Fibroblast of skin of back (primary cell): ENCODE results near the gene GMCL2. TPM values are rescaled to one million over a fixed set of nuclear protein-coding genes. Genes with fewer than 3 reads are reported as not detected.
"Not testable (repeated sequence)": the region's sequence is repeated elsewhere in the genome, so short reads cannot be mapped to it uniquely, and the experiment has no call there.

Experiments used
- DNase-seq: peaks from one replicate; pipeline ENCODE4 v3.0.0-alpha.2; 2013
- polyA plus RNA-seq, 2 experiments: library from polyadenylated mRNA; unstranded; fragments of 120-200 nt; gene quantifications; one replicate each; pipeline ENCODE4 v1.2.1, GENCODE V29; 2013; ENCODE audit not compliant: insufficient read length in 2 of 2

Gene GMCL2
- not detected for polyA plus RNA-seq (2013, experiment 1 of 2; ENCODE audit: insufficient read length)
- not detected for polyA plus RNA-seq (2013, experiment 2 of 2; ENCODE audit: insufficient read length)

DNA sequence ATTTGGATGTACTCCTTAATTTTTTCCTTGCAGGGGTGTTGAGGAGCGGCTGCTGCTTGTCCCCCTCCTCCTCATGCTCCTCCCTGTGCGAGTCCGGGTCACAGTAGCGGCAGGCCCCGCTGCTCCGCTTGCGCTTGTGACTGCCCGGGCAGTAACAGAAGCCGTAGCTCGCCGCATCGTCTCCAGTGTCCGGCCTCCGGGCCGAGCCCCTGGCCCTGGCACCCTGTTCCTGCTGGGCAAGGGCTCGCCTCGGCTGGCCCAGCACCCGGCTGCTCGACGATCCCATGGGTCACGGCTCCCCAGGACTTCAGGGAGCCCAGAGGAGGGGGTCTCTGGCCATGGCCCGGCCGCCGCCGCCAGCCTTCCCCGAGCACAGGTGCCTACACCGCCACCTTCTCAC lies at the start of gene GMCL2:
Gene GMCL2, minus strand, starts transcription at position 358 of the 400 bp plus-strand sequence. Its CDS starts 72 bp downstream, at position 286.
- DNase-seq: no peak

GRCh38 chr5:178236679-178237078 lies 49.5 kb upstream of the GMCL2 start:
- peak; percentile 43 for DNase-seq

DNA sequence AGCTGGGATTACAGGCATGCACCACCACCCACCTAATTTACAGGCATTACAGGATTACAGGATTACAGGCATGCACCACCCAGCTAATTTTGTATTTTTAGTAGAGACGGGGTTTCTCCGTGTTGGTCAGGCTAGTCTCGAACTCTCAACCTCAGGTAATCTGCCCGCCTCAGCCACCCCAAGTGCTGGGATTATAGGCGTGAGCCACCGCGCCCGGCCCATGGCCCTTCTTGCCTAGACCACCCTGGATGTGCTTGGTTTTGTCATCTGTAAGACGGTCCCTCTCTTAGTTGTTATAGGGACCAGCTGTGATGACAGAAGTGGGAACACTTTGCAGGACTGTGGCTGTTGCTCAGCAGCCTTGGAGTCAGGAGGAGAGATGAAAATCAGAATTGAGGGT lies 49.0 kb upstream of the GMCL2 start:
- no peak for DNase-seq

- DNase-seq: no peak
These were observed 48.4 kb upstream of the GMCL2 start for GRCh38 chr5:178235588-178235974.

GRCh38 chr5:178234750-178235587 lies 47.8 kb upstream of the GMCL2 start:
- DNase-seq: peak; percentile 60

DNA sequence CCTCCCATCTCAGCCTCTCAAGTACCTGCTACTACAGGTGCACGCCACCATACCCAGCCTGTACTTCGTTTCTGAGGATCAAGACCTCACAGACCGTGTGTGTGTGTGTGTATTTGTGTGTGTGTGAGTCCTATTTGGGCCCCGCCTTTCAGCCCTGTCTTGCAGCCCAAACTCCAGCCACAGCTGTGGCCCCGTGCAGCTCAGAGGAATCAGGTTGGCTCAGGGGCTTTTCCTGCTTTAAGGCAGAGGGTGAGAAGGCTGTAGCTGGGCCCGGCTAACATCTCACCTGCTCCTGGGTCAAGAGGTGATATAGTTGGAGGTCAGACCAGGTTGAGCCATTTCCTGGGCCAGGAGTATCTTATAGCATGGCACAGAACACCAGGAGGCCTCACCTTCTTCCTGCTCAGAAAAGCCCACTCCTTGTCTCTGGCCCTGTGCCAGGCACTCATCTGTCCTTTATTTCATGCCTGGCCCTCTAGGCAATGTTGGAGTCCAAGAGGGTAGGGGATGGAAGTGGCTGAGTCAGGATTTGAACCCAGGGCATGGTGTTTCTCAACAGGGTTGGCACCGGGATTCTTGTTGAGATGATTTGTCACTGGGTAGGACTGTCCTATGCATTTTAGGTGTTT lies 47.1 kb upstream of the GMCL2 start:
- no peak for DNase-seq

GRCh38 chr5:178232920-178233429 lies 45.8 kb upstream of the GMCL2 start:
- no peak for DNase-seq

DNA sequence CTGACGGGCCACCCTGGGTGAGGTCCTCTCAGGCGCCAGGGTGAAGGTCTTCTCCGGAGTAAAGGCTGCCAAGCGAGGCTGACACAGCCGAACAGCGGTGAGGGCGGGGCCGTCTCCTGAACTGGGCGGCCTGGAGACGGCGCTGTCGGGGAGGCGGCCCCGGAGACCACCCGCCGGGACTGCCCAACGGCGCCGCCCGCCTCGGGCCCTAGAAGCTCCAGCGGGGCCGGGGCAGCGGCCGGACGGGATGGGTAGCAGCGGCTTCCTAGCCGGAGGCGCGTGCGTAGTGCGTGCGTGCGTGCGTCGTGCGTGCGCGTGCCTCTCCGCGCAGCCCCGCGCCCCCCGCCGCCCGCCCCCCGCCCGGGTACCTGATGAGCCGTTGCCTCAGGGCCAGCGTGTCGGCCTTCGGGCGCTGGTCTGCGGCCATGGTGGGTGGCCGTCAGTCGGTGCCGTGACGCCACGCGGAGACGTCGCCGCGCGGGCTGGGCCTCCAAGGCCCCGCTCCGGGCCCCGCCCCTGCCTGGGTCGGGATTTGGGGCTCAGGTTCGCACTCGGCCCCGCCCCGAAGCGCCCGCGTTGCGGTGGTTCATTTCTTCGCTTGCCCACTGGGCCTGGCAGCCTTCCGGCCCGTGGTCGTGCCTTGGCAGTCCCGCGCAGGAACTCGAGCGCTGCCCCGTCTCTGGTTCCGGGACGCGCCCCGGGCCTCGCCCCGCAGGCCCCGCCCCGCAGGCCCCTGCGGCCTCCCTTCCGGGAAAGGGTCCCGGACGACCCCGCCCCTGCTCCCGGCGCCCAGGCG lies 45.2 kb upstream of the GMCL2 start, which contains the start of gene PHYKPL:
Gene PHYKPL, minus strand, starts transcription at position 679 of the 796 bp plus-strand sequence. Its CDS starts 252 bp downstream, at position 427.
- DNase-seq: peak; percentile 74

DNA sequence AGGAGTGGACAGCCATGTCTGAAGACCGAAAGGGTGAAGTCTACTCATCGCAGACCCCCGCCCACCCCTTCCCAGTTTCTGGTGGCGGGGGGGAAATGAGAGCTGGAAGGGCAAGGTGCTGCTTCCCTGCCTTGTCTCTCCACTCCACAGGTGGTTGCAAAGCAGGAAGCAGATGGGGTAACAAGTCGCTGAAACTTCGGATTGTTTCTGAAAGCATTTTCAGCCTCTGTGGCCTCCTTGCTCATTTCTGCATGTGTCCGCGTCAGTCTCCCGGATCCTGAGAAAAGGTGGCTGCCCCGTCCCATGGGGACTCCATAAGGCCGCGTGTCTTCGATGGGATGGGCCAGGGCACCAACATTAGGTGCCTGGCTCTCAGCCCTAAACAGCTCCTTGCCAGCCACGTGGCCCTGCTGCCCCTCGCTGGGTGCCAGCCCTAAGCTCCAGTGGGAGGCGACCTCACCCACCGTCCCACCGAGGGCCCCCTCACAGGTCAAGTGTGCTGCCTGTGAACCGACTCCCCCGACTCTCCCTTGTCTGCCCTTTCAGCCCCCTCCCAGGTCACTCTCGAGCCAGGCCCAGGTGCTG lies 44.5 kb upstream of the GMCL2 start:
- DNase-seq: no peak

DNA sequence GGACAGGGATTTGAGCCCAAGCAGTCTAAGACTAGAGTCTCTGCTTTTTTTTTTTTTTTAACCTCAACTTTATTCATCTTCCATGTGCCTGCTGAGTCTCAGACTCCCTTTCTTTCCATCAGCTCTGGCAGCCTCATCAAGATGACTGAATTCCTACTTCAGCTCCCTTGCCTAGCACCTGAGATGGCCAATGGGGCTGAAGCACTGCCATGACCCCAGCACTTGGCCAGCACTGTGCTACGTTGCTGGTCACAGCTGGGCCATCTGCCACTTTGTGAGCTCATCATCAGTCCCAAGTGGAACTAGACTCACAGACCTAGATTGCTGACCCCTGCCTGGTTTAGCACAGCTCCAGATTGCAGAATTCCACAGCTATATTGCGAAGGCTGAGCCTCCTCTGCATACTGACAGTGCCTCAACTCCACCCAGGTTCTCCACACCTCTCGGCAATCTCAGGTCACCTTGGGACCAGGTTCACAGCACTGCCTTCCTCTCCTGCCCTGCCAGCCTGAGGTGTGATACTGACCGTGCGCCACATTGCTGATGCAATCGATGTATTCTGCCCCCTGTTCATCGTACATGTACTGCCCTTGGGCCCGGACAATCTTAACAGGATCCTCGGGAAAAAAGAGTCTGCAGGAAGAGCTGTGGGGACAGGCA lies 43.8 kb upstream of the GMCL2 start:
- DNase-seq: no peak

GRCh38 chr5:178229861-178230260 lies 42.7 kb upstream of the GMCL2 start:
- DNase-seq: no peak

DNA sequence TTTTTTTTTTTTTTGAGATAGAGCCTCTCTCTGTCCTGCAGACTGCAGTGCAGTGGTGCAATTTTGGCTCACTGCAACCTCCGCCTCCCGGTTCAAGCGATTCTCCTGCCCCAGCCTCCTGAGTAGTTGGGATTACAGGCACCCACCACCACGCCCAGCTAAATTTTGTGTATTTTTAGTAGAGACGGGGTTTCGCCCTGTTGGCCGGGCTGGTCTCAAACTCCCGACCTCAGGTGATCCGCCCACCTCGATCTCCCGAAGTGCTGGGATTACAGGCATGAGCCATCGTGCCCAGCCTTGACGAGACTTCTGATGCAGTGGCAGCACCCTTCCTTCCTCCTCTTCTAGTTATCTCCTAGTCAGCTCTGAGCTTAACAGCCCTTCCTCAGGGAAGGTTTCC lies 41.9 kb upstream of the GMCL2 start:
- DNase-seq: not testable (repeated sequence)

DNA sequence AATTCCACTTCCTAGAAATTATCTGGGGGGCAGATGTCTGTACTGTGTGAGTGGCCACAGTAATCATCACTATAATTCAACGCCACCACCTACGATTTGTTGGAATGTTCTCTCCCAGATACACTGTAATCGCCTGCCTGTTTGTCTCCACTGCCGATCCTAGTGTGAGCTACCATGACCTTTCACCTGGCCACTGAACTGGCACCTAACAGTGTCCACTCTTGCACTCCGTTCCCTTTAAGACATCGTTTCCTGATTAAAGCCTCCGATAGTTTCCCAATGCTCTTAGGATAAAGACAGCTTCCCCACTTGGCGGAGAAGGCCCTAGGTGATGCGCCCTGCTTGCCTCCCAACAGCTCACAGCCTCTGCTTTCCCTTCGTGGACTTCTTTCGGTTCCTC lies 41.4 kb upstream of the GMCL2 start:
- no peak for DNase-seq

- no peak for DNase-seq
These were observed 40.8 kb upstream of the GMCL2 start for GRCh38 chr5:178227929-178228328.

GRCh38 chr5:178227138-178227659 lies 40.0 kb upstream of the GMCL2 start:
- no peak for DNase-seq

DNA sequence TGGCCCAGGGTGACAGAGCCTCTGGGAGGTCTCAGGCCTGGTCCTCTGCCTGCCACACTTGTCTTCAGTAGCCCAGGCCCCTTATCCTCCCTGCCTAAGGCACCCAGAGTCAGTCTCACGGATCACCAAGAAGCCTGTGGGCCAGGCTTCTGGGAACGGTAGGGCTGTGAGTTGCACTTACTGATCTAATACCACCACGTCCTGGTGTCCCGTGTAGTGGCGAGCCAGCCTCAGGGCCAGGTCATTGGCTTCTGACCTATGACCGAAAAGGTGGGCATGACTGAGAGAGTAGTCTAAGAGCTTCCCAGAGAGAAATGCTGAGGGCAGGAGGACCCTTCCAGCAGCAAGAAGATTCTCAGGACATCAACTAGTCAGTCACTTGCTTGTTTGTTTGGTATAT lies 38.0 kb upstream of the GMCL2 start:
- DNase-seq: no peak

GRCh38 chr5:178224403-178224802 lies 37.2 kb upstream of the GMCL2 start:
- no peak for DNase-seq

- no peak for DNase-seq
These were observed 36.7 kb upstream of the GMCL2 start for GRCh38 chr5:178223828-178224335.

GRCh38 chr5:178223196-178223773 lies 36.1 kb upstream of the GMCL2 start:
- DNase-seq: no peak

DNA sequence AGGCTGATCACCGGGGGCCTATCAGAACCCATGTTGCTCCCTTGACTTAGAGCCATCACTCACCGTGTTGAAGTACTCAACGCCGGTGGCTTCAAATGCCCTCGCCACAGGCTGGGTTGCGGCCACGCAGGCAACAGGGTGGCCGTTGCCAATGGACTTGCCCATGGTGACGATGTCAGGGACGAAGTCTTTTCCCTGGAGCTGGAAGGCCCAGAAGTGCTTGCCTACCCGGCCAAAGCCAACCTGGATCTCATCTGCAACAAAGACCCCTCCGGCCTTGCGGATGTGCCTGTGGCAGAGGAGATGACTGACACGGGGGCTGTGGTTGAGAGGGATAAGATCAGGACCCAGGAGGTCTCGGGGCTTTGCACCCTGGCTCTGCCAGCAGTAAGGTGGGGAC lies 35.1 kb upstream of the GMCL2 start:
- no peak for DNase-seq

DNA sequence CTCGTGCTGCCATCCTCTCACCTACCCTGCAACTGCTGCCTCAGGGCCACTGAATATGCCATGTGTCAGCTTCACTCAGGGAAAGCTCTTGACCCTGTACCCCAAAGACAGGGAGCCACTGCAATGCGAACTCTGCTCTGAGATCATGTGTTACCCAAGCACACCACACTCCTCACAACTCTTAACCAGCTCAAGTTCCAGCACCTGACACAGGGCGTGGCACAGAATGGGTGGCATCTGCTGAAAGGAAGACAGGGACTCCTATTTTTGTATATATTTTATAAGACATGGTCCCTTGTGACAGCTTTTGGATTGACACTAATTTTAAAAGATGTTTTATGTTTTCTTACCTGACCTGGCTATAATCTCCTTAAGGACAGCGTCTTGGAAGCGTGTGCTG lies 34.7 kb upstream of the GMCL2 start:
- DNase-seq: no peak
